K562 (cell line): ENCODE results near the gene ZNF586. TPM values are rescaled to one million over a fixed set of nuclear protein-coding genes. Genes with fewer than 3 reads are reported as not detected.

Source experiments
- ATF6 ChIP-seq: sonication (generic); formaldehyde crosslinking; IDR thresholded peaks from 2 replicates; pipeline ENCODE4 v1.4.0; 2020; ENCODE audit warnings: mild to moderate bottlenecking, missing genetic modification reagents
- HDGF ChIP-seq: fragments of 450-650 bp; IDR thresholded peaks from 2 replicates; pipeline ENCODE4 v1.6.1; 2016
- MEF2A ChIP-seq: IDR thresholded peaks from 2 replicates; pipeline ENCODE4 v1.6.1; 2011; ENCODE audit warnings: low read depth, mild to moderate bottlenecking, low read length, moderate library complexity; ENCODE audit not compliant: control insufficient read depth
- MLX ChIP-seq, 2 experiments: fragments of 450-650 bp in 1 of 2; sonication (generic) in 1 of 2; formaldehyde crosslinking; conservative IDR thresholded peaks; 2 replicates each; pipeline versions ENCODE4 v1.4.0 to v1.8.1; 2020 to 2022; ENCODE audit warnings: mild to moderate bottlenecking in 1 of 2, missing genetic modification reagents in 1 of 2
- NFRKB ChIP-seq: fragments of 450-650 bp; IDR thresholded peaks from 2 replicates; pipeline ENCODE4 v1.6.1; 2016; ENCODE audit warnings: low read depth
- PRPF4 ChIP-seq: fragments of 200-400 bp; formaldehyde crosslinking; IDR thresholded peaks from one replicate; pipeline ENCODE4 v1.6.1; 2017; ENCODE audit warnings: low read length, low read depth, mild to moderate bottlenecking; ENCODE audit not compliant: insufficient read depth, poor library complexity, severe bottlenecking
- REST ChIP-seq, 2 experiments: fragments of 450-650 bp; formaldehyde crosslinking in 1 of 2; IDR thresholded peaks; 2 replicates each; pipeline versions ENCODE4 v1.4.0 to v1.6.1; 2014 to 2020; ENCODE audit warnings: mild to moderate bottlenecking in 2 of 2, borderline replicate concordance in 1 of 2, low read depth in 1 of 2
- THRB ChIP-seq: fragments of 450-650 bp; formaldehyde crosslinking; conservative IDR thresholded peaks from 2 replicates; pipeline ENCODE4 v1.4.0; 2022; ENCODE audit warnings: mild to moderate bottlenecking, missing genetic modification characterization
- polyA plus RNA-seq, 8 experiments: library from polyadenylated mRNA; depleted of rRNA in 4 of 8; stranded (reverse) in 5 of 8; unstranded in 3 of 8; fragments of >200 nt; fragmentation: Nextera tagmentation in 2 of 8; fragmentation: Illumina TruSeq in 1 of 8; extraction: Ambion mirVana in 2 of 8; extraction: Trizol in 1 of 8; gene quantifications; 2 replicates each; pipeline versions ENCODE4 v1.2.1 to v1.2.3, GENCODE V29; 2011 to 2014; ENCODE audit warnings: inconsistent platforms in 1 of 8, missing spikeins in 1 of 8
- total RNA-seq, 7 experiments: library from RNA; depleted of rRNA in 6 of 7; stranded (reverse); fragments of >200 nt in 6 of 7; fragmentation: Illumina TruSeq in 2 of 7; extraction: Trizol in 2 of 7; gene quantifications; 2 replicates each; pipeline versions ENCODE4 v1.2.1 to v1.2.3, GENCODE V29; 2011 to 2021; ENCODE audit warnings: low replicate concordance in 1 of 7

The ZNF586 gene
- total and polyA plus RNA-seq, 9 of the 15 experiments (the other 6 are each of a cell fraction or from before 2014, with no cell fraction given) = 2.5 to 12.6 (median 8.4) TPM

GRCh38 chr19:57815247-57816075 lies 46.0 kb downstream of the ZNF586 start (continued):
- TF ChIP-seq REST (IDR thresholded peaks at IDR 0.05; ENCODE audit: borderline replicate concordance) (no peak), REST (CRISPR knock-in tag; IDR thresholded peaks at IDR 0.05; ENCODE audit: low read depth) (no peak), MLX (CRISPR knock-in tag; conservative IDR thresholded peaks at IDR 0.05) (no peak), HDGF (no peak), MEF2A (no peak), PRPF4 (no peak), NFRKB (no peak), ATF6 (CRISPR knock-in tag) (no peak), THRB (CRISPR knock-in tag) (no peak)
